OCI-LY1 (cell line): Measurements from ENCODE around the gene FTO.

Source experiments
- CTCF ChIP-seq: fragments of 200-600 bp; sonication (generic), shearing (Covaris generic); IDR thresholded peaks from 2 replicates; pipeline ENCODE4 v1.5.1; 2017; ENCODE audit warnings: mild to moderate bottlenecking, antibody characterized with exemption, low read length, moderate library complexity, mixed read lengths
- EZH2 ChIP-seq: fragments of 200-600 bp; sonication (generic), shearing (Covaris generic); IDR thresholded peaks from 2 replicates; pipeline ENCODE4 v1.8.0; 2017; ENCODE audit warnings: borderline replicate concordance, mixed run types, mild to moderate bottlenecking, antibody characterized with exemption, low read length, moderate library complexity, mixed read lengths

DNA sequence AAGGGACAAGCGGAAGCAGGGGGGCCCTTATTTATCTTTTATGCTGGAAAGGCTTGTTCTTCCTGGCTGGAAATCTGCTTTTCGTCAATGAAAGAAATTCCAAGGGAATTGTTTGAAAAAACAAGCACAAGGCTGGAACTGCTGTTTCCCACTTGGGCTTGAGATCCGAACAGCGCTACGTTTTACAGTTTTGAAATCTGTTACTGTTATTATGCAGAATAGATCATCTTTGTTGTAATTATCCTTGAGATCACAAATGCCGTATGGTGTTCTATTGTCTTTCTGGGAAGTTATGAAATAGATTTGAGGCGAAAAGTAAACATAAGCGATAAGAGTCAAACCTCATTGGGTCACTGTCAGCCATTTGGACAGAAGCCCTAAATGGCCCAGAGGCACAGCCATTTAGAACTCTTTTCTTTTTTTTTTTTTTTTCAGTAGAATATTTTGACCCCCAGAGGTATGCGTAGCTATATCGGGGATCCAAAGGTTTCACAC, 359.4 kb downstream of the FTO start:
- TF ChIP-seq CTCF (no peak), EZH2 (no peak)
